IPS DF 6.9 (cell line): ENCODE results near the gene ELL2.

ENCODE experiments used
- DNase-seq: peaks from one replicate; pipeline ENCODE4 v3.0.0-alpha.2; 2013; ENCODE audit warnings: low read depth, low spot score
- H3K27ac ChIP-seq: one replicate; pipeline ENCODE4 v1.5.1; 2013; ENCODE audit warnings: low read length, control low read depth
- H3K27me3 ChIP-seq: 2 replicates; pipeline ENCODE4 v1.6.1; 2013; ENCODE audit warnings: mild to moderate bottlenecking, low read length; ENCODE audit not compliant: control insufficient read depth, insufficient read depth
- H3K36me3 ChIP-seq: 2 replicates; pipeline ENCODE4 v1.6.1; 2013; ENCODE audit warnings: low read length; ENCODE audit not compliant: control insufficient read depth, insufficient read depth
- H3K4me1 ChIP-seq: 2 replicates; pipeline ENCODE4 v1.6.1; 2013; ENCODE audit warnings: low read length; ENCODE audit not compliant: control insufficient read depth, insufficient read depth
- H3K4me3 ChIP-seq: 2 replicates; pipeline ENCODE4 v1.5.1; 2013; ENCODE audit warnings: mild to moderate bottlenecking, low read length
- H3K9me3 ChIP-seq: 2 replicates; pipeline ENCODE4 v1.6.1; 2013; ENCODE audit warnings: low read length, inconsistent platforms; ENCODE audit not compliant: control insufficient read depth, insufficient read depth
- WGBS: extraction: QIAGEN DNeasy Blood & Tissue Kit; methylation state at CpG from one replicate; pipeline ENCODE4 v1.1.7; 2013; ENCODE audit warnings: mixed read lengths, missing lambda C conversion rate; ENCODE audit not compliant: insufficient read length, insufficient coverage; 5-methylcytosine and 5-hydroxymethylcytosine counted together

The ELL2 gene

DNA sequence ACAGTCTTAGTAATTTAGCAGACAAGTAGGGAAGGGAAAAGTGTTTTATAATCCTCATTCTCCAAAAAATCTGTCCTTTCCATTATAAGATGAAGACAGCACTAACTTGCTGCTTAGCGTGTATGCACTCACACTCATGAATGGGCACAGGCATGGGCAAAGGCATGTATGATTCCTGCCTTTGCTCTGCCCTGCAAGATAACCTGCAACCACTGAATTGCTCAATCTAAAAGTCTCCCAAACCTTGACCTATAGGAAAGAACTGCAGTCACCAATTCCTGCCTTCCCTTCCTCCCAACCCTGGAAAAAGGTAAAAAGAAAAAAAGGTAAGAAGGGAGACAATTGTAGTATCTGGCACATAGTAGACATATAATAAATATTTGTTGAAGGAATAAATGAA, 40.8 kb downstream of the ELL2 start:
- no CpG with 5 or more reads among the region's 1 CpG for WGBS
- Histone ChIP-seq H3K36me3 (no peaks in the 10 kb centered on the region), H3K4me3 (no peak overlapping the region), H3K9me3 (no peaks in the 10 kb centered on the region), H3K27me3 (no peaks in the 10 kb centered on the region), H3K4me1 (0 out of 2 replicates have a peak, but pooled peaks cover 1% of the 10 kb centered on the region), H3K27ac (no peak overlapping the region)
- DNase-seq = no peak

DNA sequence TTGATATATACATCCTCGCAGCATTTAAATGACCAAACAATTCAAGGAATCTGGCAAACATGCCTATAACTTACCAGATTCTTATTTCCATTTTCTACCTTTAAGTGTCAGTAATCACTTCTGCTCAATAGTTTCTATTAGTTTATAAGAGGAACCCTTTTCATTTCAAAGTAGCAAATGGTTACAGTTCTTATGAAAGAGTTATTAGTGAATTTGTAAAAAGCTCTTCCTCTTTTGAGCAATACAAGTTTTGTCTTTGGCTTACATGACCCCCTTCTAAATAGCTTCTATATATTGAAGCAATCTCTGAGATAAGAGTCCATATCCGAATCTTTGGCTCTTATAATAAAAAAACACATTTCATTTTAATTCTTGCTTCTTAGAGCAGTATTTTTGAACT, 42.0 kb downstream of the ELL2 start:
- H3K27ac ChIP-seq = no peak overlapping the region
- no CpG with 5 or more reads among the region's 2 CpGs for WGBS
- H3K9me3 ChIP-seq = no peaks in the 10 kb centered on the region
- no peak overlapping the region for H3K4me3 ChIP-seq
- 0 out of 2 replicates have a peak, but pooled peaks cover 1% of the 10 kb centered on the region for H3K4me1 ChIP-seq
- DNase-seq = no peak
- H3K27me3 ChIP-seq = no peaks in the 10 kb centered on the region
- no peaks in the 10 kb centered on the region for H3K36me3 ChIP-seq

DNA sequence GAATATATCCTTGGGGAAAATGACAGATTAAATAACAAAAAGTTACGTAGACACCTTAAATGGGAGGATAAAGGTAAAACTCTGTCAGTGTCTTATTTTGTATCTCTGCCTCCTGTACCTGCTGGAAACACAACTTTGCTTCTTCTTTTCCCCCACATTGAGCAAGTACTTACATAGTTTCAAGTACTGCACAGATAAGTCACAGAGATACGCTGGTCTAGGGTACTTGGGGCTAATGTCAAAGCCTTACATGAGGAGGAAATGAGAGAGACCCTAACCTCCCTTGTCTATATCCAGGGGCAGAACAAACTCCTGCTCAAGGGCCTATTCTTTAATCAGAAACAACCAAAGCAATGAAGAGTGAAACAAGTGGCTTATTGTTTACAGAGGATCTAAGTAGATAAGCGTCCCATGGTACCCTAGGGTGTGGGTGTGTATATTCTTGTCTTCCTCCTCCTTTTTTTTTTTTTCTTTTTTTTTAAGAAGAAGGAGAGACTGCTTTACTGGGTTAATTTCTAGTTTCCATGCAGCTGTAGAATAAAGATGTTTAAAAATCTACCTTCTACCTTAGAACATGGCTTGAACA, 43.1 kb downstream of the ELL2 start:
- no peak for DNase-seq
- Histone ChIP-seq H3K36me3 (no peaks in the 10 kb centered on the region), H3K4me3 (no peak overlapping the region), H3K27me3 (no peaks in the 10 kb centered on the region), H3K27ac (no peak overlapping the region), H3K9me3 (no peaks in the 10 kb centered on the region), H3K4me1 (0 out of 2 replicates have a peak, but pooled peaks cover 1% of the 10 kb centered on the region)
- WGBS = no CpG with 5 or more reads among the region's 3 CpGs

DNA sequence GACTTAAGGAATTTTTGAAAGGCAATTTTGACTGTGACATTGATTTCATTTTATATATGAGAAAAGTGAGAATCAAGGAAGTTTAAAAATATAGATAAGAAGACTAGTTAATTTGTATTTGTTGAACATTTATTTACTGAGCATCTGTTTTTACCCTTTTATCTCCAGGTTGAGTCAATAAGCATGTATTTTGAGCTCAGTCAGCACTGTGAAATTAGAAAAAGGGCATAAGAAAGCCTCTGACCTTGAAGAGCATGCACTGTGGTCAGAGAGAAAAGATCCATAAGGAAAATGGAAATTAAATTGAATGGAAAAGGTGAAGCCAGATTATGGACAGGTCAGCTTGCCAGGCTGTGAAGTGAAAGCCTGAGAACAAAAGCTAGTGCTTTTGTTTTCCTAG, 44.4 kb downstream of the ELL2 start:
- no peak overlapping the region for H3K27ac ChIP-seq
- no peaks in the 10 kb centered on the region for H3K36me3 ChIP-seq
- DNase-seq = no peak
- 0 out of 2 replicates have a peak, but pooled peaks cover 1% of the 10 kb centered on the region for H3K4me1 ChIP-seq
- H3K9me3 ChIP-seq = no peaks in the 10 kb centered on the region
- no peak overlapping the region for H3K4me3 ChIP-seq
- no peaks in the 10 kb centered on the region for H3K27me3 ChIP-seq

DNA sequence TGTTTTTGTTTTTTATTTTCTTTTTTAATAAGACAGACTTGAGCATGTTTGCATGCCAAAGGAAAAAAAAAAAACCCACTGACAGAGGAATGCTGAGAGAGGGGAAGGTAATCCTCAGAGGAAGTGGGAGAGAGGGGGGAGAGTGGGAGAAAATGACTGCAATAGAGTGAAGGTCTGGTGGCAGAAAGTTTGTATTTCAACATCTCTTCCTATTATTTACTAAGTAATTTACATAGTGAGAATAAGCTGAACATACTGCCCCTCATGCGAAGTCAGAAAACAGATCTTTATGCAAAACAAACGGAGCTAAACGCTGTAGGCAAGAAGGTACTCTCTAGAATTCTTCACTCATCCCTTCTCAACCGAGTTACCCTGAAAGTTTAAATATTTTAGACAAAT, 45.0 kb downstream of the ELL2 start:
- H3K4me1 ChIP-seq = 0 out of 2 replicates have a peak, but pooled peaks cover 1% of the 10 kb centered on the region
- no CpG with 5 or more reads among the region's 4 CpGs for WGBS
- H3K4me3 ChIP-seq = no peak overlapping the region
- no peaks in the 10 kb centered on the region for H3K36me3 ChIP-seq
- H3K27ac ChIP-seq = no peak overlapping the region
- H3K9me3 ChIP-seq = no peaks in the 10 kb centered on the region
- no peak for DNase-seq
- no peaks in the 10 kb centered on the region for H3K27me3 ChIP-seq

GRCh38 chr5:95915999-95916686, 45.5 kb downstream of the ELL2 start:
- WGBS = no CpG with 5 or more reads among the region's 3 CpGs
- Histone ChIP-seq H3K4me3 (no peak overlapping the region), H3K4me1 (0 out of 2 replicates have a peak, but pooled peaks cover 1% of the 10 kb centered on the region), H3K36me3 (no peaks in the 10 kb centered on the region), H3K27ac (no peak overlapping the region), H3K27me3 (no peaks in the 10 kb centered on the region), H3K9me3 (no peaks in the 10 kb centered on the region)
- no peak for DNase-seq

GRCh38 chr5:95913663-95914062, 48.0 kb downstream of the ELL2 start:
- Histone ChIP-seq H3K4me3 (no peak overlapping the region), H3K27ac (no peak overlapping the region), H3K4me1 (peaks cover 1% of the 10 kb centered on the region; the same call in 1 of the 2 replicates), H3K36me3 (no peaks in the 10 kb centered on the region), H3K27me3 (no peaks in the 10 kb centered on the region), H3K9me3 (no peaks in the 10 kb centered on the region)
- WGBS = no CpG with 5 or more reads among the region's 6 CpGs
- DNase-seq = no peak

DNA sequence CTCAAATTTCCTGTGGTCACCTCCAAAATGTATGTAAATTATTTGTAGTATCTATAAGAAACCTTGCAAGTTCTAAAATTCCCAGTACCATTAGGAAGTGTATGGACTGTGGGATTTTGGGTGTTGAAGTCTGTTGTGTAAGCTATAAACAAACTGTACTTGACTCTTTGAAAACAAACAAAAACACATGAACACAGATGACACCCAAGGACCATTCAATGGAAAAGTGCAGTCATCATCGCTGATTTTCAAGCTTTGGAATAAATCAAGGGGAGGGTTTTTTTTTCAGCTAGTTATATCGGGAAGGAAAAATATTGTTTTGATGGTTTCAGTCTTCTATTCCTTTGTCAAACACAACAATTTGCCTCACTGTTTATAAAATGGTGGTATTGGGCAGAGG, 49.6 kb downstream of the ELL2 start:
- H3K4me1 ChIP-seq = peaks cover 1% of the 10 kb centered on the region; the same call in 1 of the 2 replicates
- no peak overlapping the region for H3K27ac ChIP-seq
- DNase-seq = no peak
- WGBS = no CpG with 5 or more reads among the region's 2 CpGs
- no peaks in the 10 kb centered on the region for H3K36me3 ChIP-seq
- no peaks in the 10 kb centered on the region for H3K9me3 ChIP-seq
- H3K4me3 ChIP-seq = no peak overlapping the region
- no peaks in the 10 kb centered on the region for H3K27me3 ChIP-seq

DNA sequence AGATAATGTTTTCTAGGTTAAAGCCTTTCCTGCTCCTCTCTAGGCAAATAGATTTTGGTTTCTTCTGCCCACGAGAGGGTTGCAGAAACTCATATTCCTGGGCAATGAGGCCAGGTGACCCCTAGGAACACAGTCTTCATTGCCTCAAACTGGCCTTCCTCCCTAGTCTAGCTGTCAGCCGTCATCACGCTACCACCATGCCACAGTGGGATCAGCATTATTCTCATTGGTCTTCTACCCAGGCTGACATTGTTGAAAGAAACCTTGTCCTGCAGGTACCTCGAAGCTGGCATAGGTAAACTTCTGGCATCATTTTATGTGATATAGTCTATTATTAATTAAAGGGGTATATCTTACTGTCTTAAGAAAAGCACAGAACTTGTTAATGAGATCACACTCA, 51.1 kb downstream of the ELL2 start:
- Histone ChIP-seq H3K27me3 (no peaks in the 10 kb centered on the region), H3K36me3 (no peaks in the 10 kb centered on the region), H3K4me3 (no peak overlapping the region), H3K4me1 (no peaks in the 10 kb centered on the region; the same call in 1 of the 2 replicates), H3K27ac (no peak overlapping the region), H3K9me3 (no peaks in the 10 kb centered on the region)
- DNase-seq = no peak
- no CpG with 5 or more reads among the region's 4 CpGs for WGBS

DNA sequence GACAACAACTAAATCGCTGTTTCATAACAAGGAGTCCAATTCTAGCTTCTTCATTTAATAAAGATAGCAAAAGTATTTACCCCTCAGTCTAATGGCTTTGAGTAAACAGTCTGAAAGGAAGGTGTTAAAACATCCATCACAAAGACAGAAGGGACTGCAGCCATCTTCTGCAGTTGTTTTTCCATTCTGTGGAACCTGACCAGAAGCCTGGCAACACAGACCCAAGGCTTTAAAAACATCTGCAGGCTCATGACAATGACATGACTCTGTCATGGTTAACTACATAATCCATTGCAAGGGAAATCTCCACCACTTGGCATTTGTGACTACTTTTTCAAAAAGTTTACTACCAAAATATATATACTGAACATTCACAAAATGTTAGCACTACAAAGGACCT, 51.9 kb downstream of the ELL2 start:
- no peaks in the 10 kb centered on the region for H3K27me3 ChIP-seq
- H3K9me3 ChIP-seq = no peaks in the 10 kb centered on the region
- DNase-seq = no peak
- no peaks in the 10 kb centered on the region; the same call in 1 of the 2 replicates for H3K4me1 ChIP-seq
- no peaks in the 10 kb centered on the region for H3K36me3 ChIP-seq
- H3K27ac ChIP-seq = no peak overlapping the region
- WGBS = no CpG with 5 or more reads among the region's 1 CpG
- H3K4me3 ChIP-seq = no peak overlapping the region

- H3K27me3 ChIP-seq = no peaks in the 10 kb centered on the region
- H3K9me3 ChIP-seq = no peaks in the 10 kb centered on the region
- no peaks in the 10 kb centered on the region for H3K36me3 ChIP-seq
- no peak overlapping the region for H3K4me3 ChIP-seq
- no peaks in the 10 kb centered on the region; the same call in 1 of the 2 replicates for H3K4me1 ChIP-seq
- no peak overlapping the region for H3K27ac ChIP-seq
- DNase-seq = no peak
Measured at GRCh38 chr5:95908799-95909198, 52.9 kb downstream of the ELL2 start.
